HG02840 (cell line): ENCODE data around the gene USP54.
"Not testable (repeated sequence)": the region's sequence is repeated elsewhere in the genome, so short reads cannot be mapped to it uniquely, and the experiment has no call there.

Experiments
- ATAC-seq: cut with Tn5 transposase; IDR thresholded peaks from one replicate; pipeline ENCODE4 v1.9.1; 2021; ENCODE audit warnings: mild to moderate bottlenecking, moderate library complexity, moderate number of reproducible peaks; ENCODE audit not compliant: unreplicated experiment, low FRiP score

The USP54 gene

GRCh38 chr10:73590881-73591799 is at the start of gene USP54:
USP54 (minus strand) TSS chr10:73591342; CDS start chr10:73575658, 15,684 bp downstream.
- no peak for ATAC-seq

- no peak for ATAC-seq
These were observed 48.1 kb upstream of the USP54 start for GRCh38 chr10:73639286-73639685.

DNA sequence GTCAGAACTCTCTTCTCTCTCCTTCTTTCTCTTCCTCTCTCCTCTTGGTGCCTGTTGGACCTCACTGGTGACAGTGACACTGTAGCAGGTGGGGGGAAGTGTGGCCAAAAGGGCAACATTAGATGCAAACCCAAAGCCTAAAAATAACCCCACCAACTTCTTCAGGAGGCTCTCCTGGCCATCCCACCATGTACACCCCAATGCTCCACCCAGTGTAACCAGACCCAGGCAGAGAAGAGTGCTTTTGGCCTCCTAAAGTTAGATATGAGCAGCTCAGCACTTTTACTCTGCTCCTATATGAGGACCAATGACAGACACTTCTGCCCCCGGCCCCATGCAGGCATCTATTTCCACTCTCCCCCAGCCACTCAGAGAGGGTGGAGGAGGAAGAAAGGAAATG is 44.6 kb upstream of the USP54 start:
- ATAC-seq: no peak

GRCh38 chr10:73634421-73634820 is 43.3 kb upstream of the USP54 start:
- no peak for ATAC-seq

DNA sequence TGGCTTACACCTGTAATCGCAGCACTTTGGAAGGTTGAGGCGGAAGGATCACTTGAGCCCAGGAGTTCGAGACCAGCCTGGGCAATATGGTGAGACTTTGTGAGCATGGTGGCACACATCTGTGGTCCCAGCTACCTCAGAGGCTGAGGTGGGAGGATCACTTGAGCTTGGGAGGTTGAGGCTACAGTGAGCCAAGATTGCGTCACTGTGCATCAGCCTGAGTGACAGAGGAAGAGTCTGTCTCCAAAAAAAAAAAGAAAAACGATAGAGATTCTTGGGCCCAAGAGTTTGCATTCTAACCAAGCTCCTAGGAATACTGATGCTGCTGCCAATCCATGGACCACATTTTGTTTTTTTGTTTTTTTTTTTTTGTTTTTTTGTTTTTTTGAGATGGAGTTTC is 38.0 kb upstream of the USP54 start:
- ATAC-seq: no peak

- no peak for ATAC-seq
These were observed 37.3 kb upstream of the USP54 start for GRCh38 chr10:73628405-73628804.

DNA sequence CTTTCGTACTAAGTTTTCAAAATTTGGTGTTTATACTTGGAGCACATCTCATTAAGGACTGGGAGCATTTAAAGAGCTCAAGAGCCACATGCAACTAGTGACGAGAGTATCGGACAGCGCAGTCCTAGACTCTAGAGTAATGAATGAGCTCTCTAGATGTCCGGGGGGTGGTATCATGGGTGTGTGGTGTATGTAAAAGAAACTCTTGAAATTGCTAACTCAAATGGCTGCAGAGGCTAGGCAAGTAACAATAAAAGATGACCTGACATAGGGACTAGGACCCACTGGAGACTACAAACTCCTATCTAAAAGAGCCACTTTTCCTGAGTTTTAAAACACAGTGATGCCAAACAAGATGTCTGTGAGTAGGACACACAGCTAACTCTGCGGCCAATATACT is 36.2 kb upstream of the USP54 start:
- no peak for ATAC-seq

DNA sequence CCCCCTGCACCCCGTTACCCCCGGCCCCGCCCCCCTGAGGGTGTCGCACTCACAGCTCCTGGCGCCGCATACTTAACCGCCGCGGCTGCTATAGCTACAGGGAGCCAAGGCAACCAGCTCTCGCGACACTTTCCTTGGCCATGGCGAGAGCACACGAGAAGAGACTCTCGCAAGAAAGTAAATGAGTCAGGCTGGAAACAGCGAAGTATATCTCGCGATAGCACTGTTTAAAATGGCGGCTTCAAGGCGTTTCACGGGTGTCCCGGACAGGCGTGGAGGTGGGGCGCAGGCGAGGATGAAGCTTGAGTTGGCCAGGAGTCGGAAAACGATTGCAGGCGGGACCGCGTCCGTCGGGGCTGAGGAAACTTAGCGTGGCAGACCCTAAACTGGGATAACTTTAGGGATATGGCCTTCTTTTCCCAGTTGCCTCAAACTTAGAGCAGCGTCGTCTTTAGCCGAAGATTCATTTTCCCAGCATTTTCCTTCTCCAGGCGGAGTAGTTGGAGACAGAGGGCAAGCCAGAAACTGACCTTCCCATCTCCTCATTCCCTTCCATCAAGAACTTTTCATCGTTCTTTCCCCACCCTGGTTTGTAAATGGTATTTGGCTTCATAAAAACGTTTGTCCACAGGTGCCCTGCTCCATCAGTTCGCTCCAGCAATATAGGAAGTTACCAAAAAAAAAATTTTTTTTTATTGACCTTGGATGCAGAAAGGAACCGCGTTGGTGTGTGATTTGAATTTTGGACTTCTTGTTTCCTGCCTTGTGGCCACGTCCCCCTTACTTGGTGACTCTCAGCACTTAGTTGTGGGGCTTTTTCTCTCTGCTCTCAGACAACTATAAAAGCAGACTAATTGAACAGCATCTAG is 35.0 kb upstream of the USP54 start:
- ATAC-seq: peak; percentile 94

- peak; percentile 24 for ATAC-seq
These were observed 34.1 kb upstream of the USP54 start for GRCh38 chr10:73625004-73625883.

GRCh38 chr10:73623056-73623455 is 31.9 kb upstream of the USP54 start:
- no peak for ATAC-seq

DNA sequence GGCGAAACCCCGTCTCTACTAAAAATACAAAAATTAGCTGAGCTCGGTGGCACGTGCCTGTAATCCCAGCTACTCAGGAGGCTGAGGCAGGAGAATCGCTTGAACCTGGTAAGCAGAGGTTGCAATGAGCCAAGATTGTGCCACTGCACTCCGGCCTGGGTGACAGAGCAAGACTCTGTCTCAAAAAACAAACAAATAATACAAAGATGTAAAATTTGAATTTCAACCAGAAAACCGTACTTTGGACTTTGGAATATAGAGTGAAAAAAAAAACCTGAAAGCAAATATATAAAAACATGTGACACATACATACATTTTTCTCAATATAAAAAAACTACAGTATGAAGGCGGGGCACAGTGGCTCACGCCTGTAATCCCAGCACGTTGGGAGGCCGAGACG is 29.8 kb upstream of the USP54 start:
- ATAC-seq: not testable (repeated sequence)

DNA sequence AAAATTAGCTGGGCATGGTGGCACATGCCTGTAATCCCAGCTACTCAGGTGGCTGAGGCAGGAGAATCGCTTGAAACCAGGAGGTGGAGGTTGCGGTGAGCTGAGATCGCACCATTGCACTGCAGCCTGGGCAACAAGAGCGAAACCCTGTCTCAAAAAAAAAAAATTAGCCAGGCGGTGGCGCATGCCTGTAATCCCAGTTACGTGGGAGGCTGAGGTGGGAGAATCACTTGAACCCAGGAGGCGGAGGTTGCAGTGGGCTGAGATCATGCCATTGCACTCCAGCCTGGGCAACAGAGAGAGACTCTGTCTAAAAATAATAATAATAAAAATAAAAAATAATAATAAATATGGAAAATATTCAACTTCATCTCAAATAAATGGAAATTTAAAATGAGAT is 26.0 kb upstream of the USP54 start:
- ATAC-seq: not testable (repeated sequence)

GRCh38 chr10:73614720-73615119 is 23.6 kb upstream of the USP54 start:
- ATAC-seq: no peak

DNA sequence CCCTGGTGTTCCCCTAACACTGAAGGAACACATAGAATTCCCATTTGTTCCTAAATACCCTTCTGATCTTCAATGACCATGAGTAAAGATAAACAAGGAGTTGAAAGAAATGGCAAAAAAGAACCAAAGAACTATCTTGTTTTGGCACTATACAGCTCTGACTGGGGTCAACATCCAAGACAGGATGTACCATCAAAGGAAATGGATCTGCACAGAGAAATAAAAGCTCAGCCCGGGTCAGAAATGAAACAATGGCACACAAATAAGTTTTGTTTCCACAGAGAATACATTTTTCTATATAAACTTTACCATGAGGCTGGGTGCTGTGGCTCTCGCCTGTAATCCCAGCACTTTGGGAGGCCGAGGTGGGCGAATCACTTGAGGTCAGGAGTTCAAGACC is 18.0 kb upstream of the USP54 start:
- no peak for ATAC-seq

DNA sequence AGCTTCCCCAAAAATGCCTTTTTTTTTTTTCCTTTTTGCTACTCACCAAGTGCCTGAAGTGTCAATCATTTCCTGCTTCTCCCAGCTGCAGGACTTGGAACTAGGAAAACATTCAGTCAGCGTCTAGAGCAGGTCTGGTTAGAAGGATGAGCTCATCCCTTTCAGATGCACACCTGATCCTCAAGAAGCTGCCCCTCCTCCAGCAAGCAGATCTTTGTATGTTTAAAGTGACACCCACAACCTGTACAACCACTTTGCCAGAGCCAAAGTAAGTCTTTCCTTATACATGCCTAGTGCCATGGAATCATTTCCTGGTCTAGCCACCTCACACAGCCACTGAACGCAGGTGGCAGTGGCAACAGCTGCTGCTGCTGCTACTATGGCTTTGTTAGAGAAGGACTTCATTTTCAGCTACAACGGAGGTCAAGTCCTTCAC is 10.4 kb upstream of the USP54 start:
- no peak for ATAC-seq

- no peak for ATAC-seq
These were observed 6.2 kb upstream of the USP54 start for GRCh38 chr10:73597346-73597745.

DNA sequence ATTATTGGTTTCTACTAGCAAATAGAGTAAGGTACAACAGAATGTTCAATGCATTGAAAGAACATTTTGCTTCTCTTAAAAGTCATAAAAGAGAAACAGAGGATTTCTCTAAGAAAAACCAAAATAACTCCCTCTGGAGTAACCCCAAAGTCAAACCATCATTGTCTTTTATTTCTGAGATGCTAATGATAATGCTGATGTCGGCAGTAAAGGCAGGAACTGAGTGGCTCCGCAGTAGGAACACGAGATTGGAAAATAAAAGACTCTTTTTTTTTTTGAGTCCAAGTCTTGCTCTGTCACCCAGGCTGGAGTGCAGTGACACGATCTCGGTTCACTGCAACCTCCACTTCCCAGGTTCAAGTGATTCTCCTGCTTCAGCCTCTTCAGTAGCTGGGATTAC is 2.7 kb upstream of the USP54 start:
- no peak for ATAC-seq

GRCh38 chr10:73593110-73593509 is 2.0 kb upstream of the USP54 start:
- no peak for ATAC-seq

- no peak for ATAC-seq
These were observed 975 bp upstream of the USP54 start for GRCh38 chr10:73591935-73592699.
